Choroid plexus epithelial cell (primary cell): Measurements from ENCODE around the gene PGM3.

Experiments used
- DNase-seq: peaks from one replicate; pipeline ENCODE4 v3.0.0-alpha.2; 2010; ENCODE audit warnings: low read depth
- H3K4me3 ChIP-seq: 2 replicates; pipeline ENCODE4 v1.5.1; 2011; ENCODE audit warnings: low read depth, mild to moderate bottlenecking, control low read depth, low read length, moderate library complexity
- TF ChIP-seq, protein P1 (sequence below): conservative IDR thresholded peaks from 2 replicates; pipeline ENCODE4 v1.5.1; 2011; ENCODE audit warnings: low read depth, mild to moderate bottlenecking, control low read depth, inconsistent platforms, low read length, moderate library complexity

The PGM3 gene

DNA sequence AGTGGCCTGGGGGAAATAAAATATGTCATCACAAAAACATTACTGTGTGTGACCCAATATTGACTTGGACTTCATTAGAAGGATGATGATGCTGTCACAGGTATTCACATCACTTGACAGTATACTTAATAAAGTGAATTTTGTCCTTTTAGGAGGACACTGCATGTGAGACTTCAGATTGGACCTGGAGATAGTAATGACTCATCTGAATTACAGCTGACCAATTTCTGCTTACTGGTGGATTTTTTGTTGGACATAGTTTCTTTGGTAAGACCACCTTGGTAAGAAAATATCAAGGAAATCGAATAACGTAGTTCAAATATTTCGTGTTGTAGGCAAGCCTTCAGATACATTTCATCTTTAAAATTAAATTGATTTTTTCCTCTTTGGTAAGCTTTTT is 68.5 kb downstream of the PGM3 start:
- H3K4me3 ChIP-seq, result no peak overlapping the region
- TF ChIP-seq, protein P1, sequence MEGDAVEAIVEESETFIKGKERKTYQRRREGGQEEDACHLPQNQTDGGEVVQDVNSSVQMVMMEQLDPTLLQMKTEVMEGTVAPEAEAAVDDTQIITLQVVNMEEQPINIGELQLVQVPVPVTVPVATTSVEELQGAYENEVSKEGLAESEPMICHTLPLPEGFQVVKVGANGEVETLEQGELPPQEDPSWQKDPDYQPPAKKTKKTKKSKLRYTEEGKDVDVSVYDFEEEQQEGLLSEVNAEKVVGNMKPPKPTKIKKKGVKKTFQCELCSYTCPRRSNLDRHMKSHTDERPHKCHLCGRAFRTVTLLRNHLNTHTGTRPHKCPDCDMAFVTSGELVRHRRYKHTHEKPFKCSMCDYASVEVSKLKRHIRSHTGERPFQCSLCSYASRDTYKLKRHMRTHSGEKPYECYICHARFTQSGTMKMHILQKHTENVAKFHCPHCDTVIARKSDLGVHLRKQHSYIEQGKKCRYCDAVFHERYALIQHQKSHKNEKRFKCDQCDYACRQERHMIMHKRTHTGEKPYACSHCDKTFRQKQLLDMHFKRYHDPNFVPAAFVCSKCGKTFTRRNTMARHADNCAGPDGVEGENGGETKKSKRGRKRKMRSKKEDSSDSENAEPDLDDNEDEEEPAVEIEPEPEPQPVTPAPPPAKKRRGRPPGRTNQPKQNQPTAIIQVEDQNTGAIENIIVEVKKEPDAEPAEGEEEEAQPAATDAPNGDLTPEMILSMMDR, result no peak
- DNase-seq, result no peak

DNA sequence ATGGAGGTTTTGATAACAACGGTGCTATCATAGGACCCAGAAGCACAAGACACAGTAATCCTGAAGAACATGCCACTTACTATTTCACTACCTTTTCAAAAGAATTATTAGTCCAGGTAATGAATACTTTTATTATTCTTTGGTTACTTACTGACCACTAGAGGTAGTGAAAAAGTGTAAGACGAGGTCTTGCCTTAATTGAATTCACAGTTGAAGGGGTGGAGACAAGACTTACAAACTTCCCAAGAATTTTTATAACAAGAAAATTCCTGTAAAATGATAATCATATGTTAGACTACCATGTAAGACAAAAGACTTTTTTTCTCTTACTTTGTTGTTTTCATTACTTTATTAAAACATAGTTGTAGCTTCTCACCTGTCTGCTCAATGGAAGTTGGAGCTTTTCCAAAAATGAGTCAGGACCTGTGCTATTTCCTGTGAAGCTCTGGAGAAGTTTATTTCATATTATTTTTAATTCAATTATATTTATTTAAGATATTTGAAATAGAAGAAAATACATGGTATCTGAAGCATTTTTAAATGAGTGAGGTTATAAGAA is 73.2 kb downstream of the PGM3 start:
- TF ChIP-seq, protein P1, result no peak
- H3K4me3 ChIP-seq, result no peak overlapping the region
- peak; percentile 17 for DNase-seq

DNA sequence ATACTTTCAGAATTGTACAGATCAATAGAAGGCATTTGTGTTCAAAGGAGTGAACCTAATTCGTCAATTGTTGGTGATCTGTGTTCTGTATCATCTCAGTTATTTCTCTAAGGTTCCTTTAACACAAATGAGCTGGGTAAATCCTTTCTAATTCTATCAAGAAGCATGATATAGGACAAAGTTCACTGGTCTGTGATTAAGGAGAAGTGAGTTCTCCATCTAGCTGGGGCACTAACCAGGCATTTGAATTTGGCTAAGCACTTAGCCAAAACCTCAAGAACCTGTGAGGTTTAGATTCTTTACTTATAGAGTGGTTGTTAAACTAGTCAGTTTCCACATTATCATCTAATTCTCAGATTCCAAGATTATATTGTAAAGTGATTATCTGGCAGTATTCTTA is 75.3 kb downstream of the PGM3 start:
- TF ChIP-seq, protein P1, result no peak
- H3K4me3 ChIP-seq, result no peak overlapping the region
- no peak for DNase-seq
